ENCODE results near the gene KCNIP1. TPM values are rescaled to one million over a fixed set of nuclear protein-coding genes. Genes with fewer than 3 reads are reported as not detected.

Gene KCNIP1
- total RNA-seq, 1 donor from 2014 or later, result 0.45 TPM

GRCh38 chr5:170650850-170651249 lies 147.0 kb downstream of the KCNIP1 start:
- no peak overlapping the region for H3K4me3 ChIP-seq (ENCODE audit: insufficient read depth, low read depth, low read length)
- TF ChIP-seq CTCF (IDR thresholded peaks at IDR 0.05; ENCODE audit: insufficient read depth, low read depth, low read length) (no peak), EZH2 (IDR thresholded peaks at IDR 0.05; ENCODE audit: insufficient read depth, low read length) (no peak)
- no peak for FAIRE-seq
- no peak overlapping the region for H3K4me3 Mint-ChIP-seq (ENCODE audit: unreplicated experiment)
- no peak overlapping the region for H3K9ac ChIP-seq (ENCODE audit: low read length)
- peaks cover 6% of the 10 kb centered on the region for H3K4me1 Mint-ChIP-seq (ENCODE audit: low read depth, unreplicated experiment)
- no peaks in the 10 kb centered on the region for H3K79me2 ChIP-seq (ENCODE audit: insufficient read depth, low read length)
- no peaks in the 10 kb centered on the region for H3K9me3 ChIP-seq (ENCODE audit: insufficient read depth, low read depth, low read length)
- H3K27me3 Mint-ChIP-seq (ENCODE audit: low read depth, unreplicated experiment), result peaks cover 6% of the 10 kb centered on the region
- H3K36me3 ChIP-seq (ENCODE audit: insufficient read depth, low read length), result no peaks in the 10 kb centered on the region
- no peak for DNase-seq (ENCODE audit: low read depth)
- peaks cover 2% of the 10 kb centered on the region for H3K27me3 ChIP-seq (ENCODE audit: insufficient read depth, low read length)
- H2AFZ ChIP-seq (ENCODE audit: low read depth, low read length), result no peak overlapping the region
- no peaks in the 10 kb centered on the region for H3K36me3 Mint-ChIP-seq (ENCODE audit: low read depth, unreplicated experiment)
- no peaks in the 10 kb centered on the region for H3K9me3 Mint-ChIP-seq (ENCODE audit: unreplicated experiment)
- H4K20me1 ChIP-seq (ENCODE audit: insufficient read depth, low read length), result no peaks in the 10 kb centered on the region
- no peak overlapping the region for H3K27ac ChIP-seq (ENCODE audit: low read depth, low read length)
- H3K27ac Mint-ChIP-seq (ENCODE audit: unreplicated experiment), result no peak overlapping the region
- H3K4me2 ChIP-seq (ENCODE audit: low read length), result no peak overlapping the region
- H3K4me1 ChIP-seq (ENCODE audit: insufficient read depth, low read length), result no peaks in the 10 kb centered on the region

GRCh38 chr5:170651604-170652277 lies 147.9 kb downstream of the KCNIP1 start:
- Histone ChIP-seq H3K27me3 (ENCODE audit: insufficient read depth, low read length) (peaks cover 2% of the 10 kb centered on the region), H3K9ac (ENCODE audit: low read length) (no peak overlapping the region), H3K9me3 (ENCODE audit: insufficient read depth, low read depth, low read length) (no peaks in the 10 kb centered on the region), H3K4me2 (ENCODE audit: low read length) (no peak overlapping the region), H3K79me2 (ENCODE audit: insufficient read depth, low read length) (no peaks in the 10 kb centered on the region), H2AFZ (ENCODE audit: low read depth, low read length) (no peak overlapping the region), H4K20me1 (ENCODE audit: insufficient read depth, low read length) (no peaks in the 10 kb centered on the region), H3K4me1 (ENCODE audit: insufficient read depth, low read length) (no peaks in the 10 kb centered on the region), H3K36me3 (ENCODE audit: insufficient read depth, low read length) (no peaks in the 10 kb centered on the region), H3K4me3 (ENCODE audit: insufficient read depth, low read depth, low read length) (no peak overlapping the region), H3K27ac (ENCODE audit: low read depth, low read length) (no peak overlapping the region)
- H3K27ac Mint-ChIP-seq (ENCODE audit: unreplicated experiment), result no peak overlapping the region
- no peaks in the 10 kb centered on the region for H3K36me3 Mint-ChIP-seq (ENCODE audit: low read depth, unreplicated experiment)
- no peaks in the 10 kb centered on the region for H3K9me3 Mint-ChIP-seq (ENCODE audit: unreplicated experiment)
- H3K27me3 Mint-ChIP-seq (ENCODE audit: low read depth, unreplicated experiment), result peaks cover 11% of the 10 kb centered on the region
- H3K4me1 Mint-ChIP-seq (ENCODE audit: low read depth, unreplicated experiment), result peaks cover 6% of the 10 kb centered on the region
- TF ChIP-seq EZH2 (IDR thresholded peaks at IDR 0.05; ENCODE audit: insufficient read depth, low read length), result no peak
- TF ChIP-seq CTCF (IDR thresholded peaks at IDR 0.05; ENCODE audit: insufficient read depth, low read depth, low read length), result no peak
- DNase-seq (ENCODE audit: low read depth), result no peak
- no peak overlapping the region for H3K4me3 Mint-ChIP-seq (ENCODE audit: unreplicated experiment)
- FAIRE-seq, result no peak

- no peak for FAIRE-seq
- H3K27me3 Mint-ChIP-seq (ENCODE audit: low read depth, unreplicated experiment), result peaks cover 24% of the 10 kb centered on the region
These were observed 151.7 kb downstream of the KCNIP1 start for GRCh38 chr5:170655476-170655875.

More at GRCh38 chr5:170655476-170655875, 151.7 kb downstream of the KCNIP1 start:
- H4K20me1 ChIP-seq (ENCODE audit: insufficient read depth, low read length), result no peaks in the 10 kb centered on the region
- DNase-seq (ENCODE audit: low read depth), result no peak
- no peaks in the 10 kb centered on the region for H3K27me3 ChIP-seq (ENCODE audit: insufficient read depth, low read length)
- no peak overlapping the region for H3K4me3 ChIP-seq (ENCODE audit: insufficient read depth, low read depth, low read length)
- Mint-ChIP-seq H3K4me1 (ENCODE audit: low read depth, unreplicated experiment) (no peaks in the 10 kb centered on the region), H3K9me3 (ENCODE audit: unreplicated experiment) (peaks cover 2% of the 10 kb centered on the region), H3K27ac (ENCODE audit: unreplicated experiment) (no peak overlapping the region), H3K36me3 (ENCODE audit: low read depth, unreplicated experiment) (no peaks in the 10 kb centered on the region), H3K4me3 (ENCODE audit: unreplicated experiment) (no peak overlapping the region)
- no peaks in the 10 kb centered on the region for H3K79me2 ChIP-seq (ENCODE audit: insufficient read depth, low read length)
- no peaks in the 10 kb centered on the region for H3K9me3 ChIP-seq (ENCODE audit: insufficient read depth, low read depth, low read length)
- no peak overlapping the region for H3K27ac ChIP-seq (ENCODE audit: low read depth, low read length)
- TF ChIP-seq CTCF (IDR thresholded peaks at IDR 0.05; ENCODE audit: insufficient read depth, low read depth, low read length) (no peak), EZH2 (IDR thresholded peaks at IDR 0.05; ENCODE audit: insufficient read depth, low read length) (no peak)
- no peak overlapping the region for H3K9ac ChIP-seq (ENCODE audit: low read length)
- no peak overlapping the region for H3K4me2 ChIP-seq (ENCODE audit: low read length)
- H2AFZ ChIP-seq (ENCODE audit: low read depth, low read length), result no peak overlapping the region
- H3K4me1 ChIP-seq (ENCODE audit: insufficient read depth, low read length), result no peaks in the 10 kb centered on the region
- H3K36me3 ChIP-seq (ENCODE audit: insufficient read depth, low read length), result no peaks in the 10 kb centered on the region
